Measurements from ENCODE around the gene GKN2. TPM values are rescaled to one million over a fixed set of nuclear protein-coding genes. Genes with fewer than 3 reads are reported as not detected.

Gene GKN2
- total RNA-seq (2014; rRNA removed; shearing (Covaris generic)) (not detected in 2 replicates), total RNA-seq (2022) (not detected in 2 replicates), Bru-seq, nascent RNA (not detected), BruChase-seq, experiment 1, labeled RNA remaining after a 6-hour chase (not detected), BruChase-seq, experiment 2, labeled RNA remaining after a 2-hour chase (not detected)
- long read RNA-seq = 0 reads

- no peaks in the 10 kb centered on the region for H3K9me2 ChIP-seq (ENCODE audit: insufficient read depth, low read length)
- H3K27ac ChIP-seq (ENCODE audit: low read depth, low read length, poor library complexity, severe bottlenecking) = no peak within 1 kb of the TSS
- intact Hi-C loops (cut with micrococcal nuclease; ENCODE audit: unreplicated experiment) = no loop called here
- H3K36me3 ChIP-seq (ENCODE audit: insufficient read depth, low read length) = no peaks in the 10 kb centered on the region
- ChIA-PET POLR2A (no interaction called here), CTCF (ENCODE audit: unreplicated experiment) (no interaction called here)
- no peak for DNase-seq (ENCODE audit: low spot score)
- TF ChIP-seq CTCF (conservative IDR thresholded peaks at IDR 0.05; ENCODE audit: low read length) (no peak), EZH2phosphoT487 (IDR thresholded peaks at IDR 0.05; ENCODE audit: borderline replicate concordance, low read depth, low read length) (no peak)
- H3K79me2 ChIP-seq (ENCODE audit: insufficient read depth, low read depth, low read length) = no peaks in the 10 kb centered on the region
- H2AFZ ChIP-seq (ENCODE audit: low read length) = no peak within 1 kb of the TSS
- H3K4me3 ChIP-seq (ENCODE audit: low read depth, low read length, poor library complexity, severe bottlenecking) = no peak within 1 kb of the TSS
- H3K9me3 ChIP-seq (ENCODE audit: low read length) = no peaks in the 10 kb centered on the region
- BruUV-seq (replicated peaks) = no TSS peak
- no peaks in the 10 kb centered on the region for H3K4me1 ChIP-seq (ENCODE audit: insufficient read depth, low read length, poor library complexity, severe bottlenecking)
- H4K20me1 ChIP-seq (ENCODE audit: insufficient read depth, low read length) = no peaks in the 10 kb centered on the region
- no peak within 1 kb of the TSS for H3K4me2 ChIP-seq (ENCODE audit: low read length)
Measured at GRCh38 chr2:68952887-68953521, at the start of gene GKN2. Gene GKN2 (minus strand): TSS chr2:68952893. CDS start chr2:68952861, 32 bp downstream.

- H3K27ac ChIP-seq (ENCODE audit: low read depth, low read length, poor library complexity, severe bottlenecking) = no peak overlapping the region
- H2AFZ ChIP-seq (ENCODE audit: low read length) = no peak overlapping the region
- H4K20me1 ChIP-seq (ENCODE audit: insufficient read depth, low read length) = no peaks in the 10 kb centered on the region
- DNase-seq (ENCODE audit: low spot score) = no peak
- H3K9me3 ChIP-seq (ENCODE audit: low read length) = no peaks in the 10 kb centered on the region
- intact Hi-C loops (cut with micrococcal nuclease; ENCODE audit: unreplicated experiment) = no loop called here
- H3K9me2 ChIP-seq (ENCODE audit: insufficient read depth, low read length) = no peaks in the 10 kb centered on the region
- ChIA-PET POLR2A (no interaction called here), CTCF (ENCODE audit: unreplicated experiment) (no interaction called here)
- no TSS peak for BruUV-seq (replicated peaks)
- H3K4me2 ChIP-seq (ENCODE audit: low read length) = no peak overlapping the region
- H3K4me3 ChIP-seq (ENCODE audit: low read depth, low read length, poor library complexity, severe bottlenecking) = no peak overlapping the region
- H3K79me2 ChIP-seq (ENCODE audit: insufficient read depth, low read depth, low read length) = no peaks in the 10 kb centered on the region
- H3K4me1 ChIP-seq (ENCODE audit: insufficient read depth, low read length, poor library complexity, severe bottlenecking) = no peaks in the 10 kb centered on the region
- TF ChIP-seq EZH2phosphoT487 (IDR thresholded peaks at IDR 0.05; ENCODE audit: borderline replicate concordance, low read depth, low read length) (no peak), CTCF (conservative IDR thresholded peaks at IDR 0.05; ENCODE audit: low read length) (no peak)
- no peaks in the 10 kb centered on the region for H3K36me3 ChIP-seq (ENCODE audit: insufficient read depth, low read length)
Measured at GRCh38 chr2:69001879-69002278, 49.2 kb upstream of the GKN2 start.

GRCh38 chr2:68997401-68997800 is 44.7 kb upstream of the GKN2 start:
- H2AFZ ChIP-seq (ENCODE audit: low read length) = no peak overlapping the region
- CTCF ChIA-PET (ENCODE audit: unreplicated experiment) = no interaction called here
- intact Hi-C loops (cut with micrococcal nuclease; ENCODE audit: unreplicated experiment) = no loop called here
- POLR2A ChIA-PET = no interaction called here
- no peaks in the 10 kb centered on the region for H4K20me1 ChIP-seq (ENCODE audit: insufficient read depth, low read length)
- TF ChIP-seq CTCF (conservative IDR thresholded peaks at IDR 0.05; ENCODE audit: low read length) = no peak
- TF ChIP-seq EZH2phosphoT487 (IDR thresholded peaks at IDR 0.05; ENCODE audit: borderline replicate concordance, low read depth, low read length) = no peak
- H3K27ac ChIP-seq (ENCODE audit: low read depth, low read length, poor library complexity, severe bottlenecking) = no peak overlapping the region
- no peak for DNase-seq (ENCODE audit: low spot score)
- H3K4me1 ChIP-seq (ENCODE audit: insufficient read depth, low read length, poor library complexity, severe bottlenecking) = no peaks in the 10 kb centered on the region
- no peak overlapping the region for H3K4me3 ChIP-seq (ENCODE audit: low read depth, low read length, poor library complexity, severe bottlenecking)
- no peaks in the 10 kb centered on the region for H3K79me2 ChIP-seq (ENCODE audit: insufficient read depth, low read depth, low read length)
- no peak overlapping the region for H3K4me2 ChIP-seq (ENCODE audit: low read length)
- BruUV-seq (replicated peaks) = no TSS peak
- no peaks in the 10 kb centered on the region for H3K36me3 ChIP-seq (ENCODE audit: insufficient read depth, low read length)
- no peaks in the 10 kb centered on the region for H3K9me2 ChIP-seq (ENCODE audit: insufficient read depth, low read length)
- H3K9me3 ChIP-seq (ENCODE audit: low read length) = no peaks in the 10 kb centered on the region
